Neural cell (in vitro differentiated cells): ENCODE measurements around the gene AP1M1.

Source experiments
- EP300 ChIP-seq: fragments of 450-650 bp; conservative IDR thresholded peaks from 2 replicates; pipeline ENCODE4 v1.6.1; 2014; ENCODE audit warnings: antibody characterized with exemption, mild to moderate bottlenecking, moderate library complexity; ENCODE audit not compliant: poor library complexity, severe bottlenecking
- EZH2 ChIP-seq: fragments of 200-600, 300-800 bp; shearing (Covaris generic), sonication (generic); IDR thresholded peaks from 2 replicates; pipeline ENCODE4 v1.6.1; 2014; ENCODE audit warnings: antibody characterized with exemption, low read length, borderline replicate concordance, mild to moderate bottlenecking; ENCODE audit not compliant: insufficient read depth, poor library complexity, severe bottlenecking
- POLR2AphosphoS5 ChIP-seq: IDR thresholded peaks from 2 replicates; pipeline ENCODE4 v1.6.1; 2012
- TAF1 ChIP-seq: IDR thresholded peaks from 2 replicates; pipeline ENCODE4 v1.6.1; 2012; ENCODE audit warnings: low read depth
- TF ChIP-seq, protein P1 (sequence below): fragments of 450-650 bp; IDR thresholded peaks from 2 replicates; pipeline ENCODE4 v1.5.1; 2014; ENCODE audit warnings: antibody characterized with exemption, mild to moderate bottlenecking, moderate library complexity; ENCODE audit not compliant: poor library complexity, severe bottlenecking

DNA sequence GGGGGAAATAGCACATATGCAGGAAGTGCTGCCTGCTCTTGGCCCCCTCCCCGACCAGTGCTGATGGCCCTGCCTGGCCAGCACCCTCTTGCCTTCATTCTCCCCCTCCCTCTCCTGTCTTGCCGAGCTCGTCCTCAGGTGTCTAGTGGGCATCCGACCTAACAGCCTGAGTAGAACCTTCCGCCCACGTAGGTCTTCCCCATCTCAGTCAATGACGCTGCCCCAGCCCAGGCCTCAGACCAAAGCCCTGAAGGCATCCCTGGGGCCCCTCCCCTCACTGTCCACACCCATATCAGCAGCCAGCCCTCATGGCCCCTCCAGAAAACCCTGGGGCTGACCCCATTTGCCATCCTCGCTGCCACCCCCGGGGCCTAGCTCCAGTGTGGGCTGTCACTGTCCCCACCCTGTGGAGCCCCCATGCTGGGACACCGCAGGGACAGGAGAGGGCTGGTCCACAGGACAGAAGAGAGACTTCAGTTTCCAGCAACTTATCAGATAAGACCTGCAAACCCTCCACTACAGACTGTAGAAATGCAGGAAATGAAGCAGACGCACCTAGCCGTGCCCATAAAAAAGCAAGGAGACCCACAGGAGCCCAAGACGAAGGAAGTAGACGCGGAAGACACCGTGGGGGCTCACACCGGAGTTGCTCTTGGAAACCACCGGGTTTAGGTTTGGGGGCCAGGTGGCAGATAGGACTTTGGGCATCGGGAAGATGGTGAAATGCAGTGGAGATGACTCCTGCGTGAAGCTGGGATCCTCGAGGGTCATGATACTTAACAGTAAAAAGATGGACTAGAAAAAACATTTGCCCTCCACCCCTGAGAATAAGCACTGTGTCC is 38.3 kb downstream of the AP1M1 start:
- TF ChIP-seq EZH2: no peak
- TF ChIP-seq, protein P1, sequence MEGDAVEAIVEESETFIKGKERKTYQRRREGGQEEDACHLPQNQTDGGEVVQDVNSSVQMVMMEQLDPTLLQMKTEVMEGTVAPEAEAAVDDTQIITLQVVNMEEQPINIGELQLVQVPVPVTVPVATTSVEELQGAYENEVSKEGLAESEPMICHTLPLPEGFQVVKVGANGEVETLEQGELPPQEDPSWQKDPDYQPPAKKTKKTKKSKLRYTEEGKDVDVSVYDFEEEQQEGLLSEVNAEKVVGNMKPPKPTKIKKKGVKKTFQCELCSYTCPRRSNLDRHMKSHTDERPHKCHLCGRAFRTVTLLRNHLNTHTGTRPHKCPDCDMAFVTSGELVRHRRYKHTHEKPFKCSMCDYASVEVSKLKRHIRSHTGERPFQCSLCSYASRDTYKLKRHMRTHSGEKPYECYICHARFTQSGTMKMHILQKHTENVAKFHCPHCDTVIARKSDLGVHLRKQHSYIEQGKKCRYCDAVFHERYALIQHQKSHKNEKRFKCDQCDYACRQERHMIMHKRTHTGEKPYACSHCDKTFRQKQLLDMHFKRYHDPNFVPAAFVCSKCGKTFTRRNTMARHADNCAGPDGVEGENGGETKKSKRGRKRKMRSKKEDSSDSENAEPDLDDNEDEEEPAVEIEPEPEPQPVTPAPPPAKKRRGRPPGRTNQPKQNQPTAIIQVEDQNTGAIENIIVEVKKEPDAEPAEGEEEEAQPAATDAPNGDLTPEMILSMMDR: no peak
- TF ChIP-seq EP300: no peak
- TF ChIP-seq TAF1: no peak
- TF ChIP-seq POLR2AphosphoS5: no peak
